HS-5 (cell line): ENCODE results near the gene GPR42.
"Not testable (repeated sequence)": the region's sequence is repeated elsewhere in the genome, so short reads cannot be mapped to it uniquely, and the experiment has no call there.

Source experiments
- DNase-seq: peaks from one replicate; pipeline ENCODE4 v3.0.0-alpha.2; 2012; ENCODE audit warnings: low read depth

GPR42 gene

GRCh38 chr19:35347171-35347929 is 23.5 kb upstream of the GPR42 start, which contains the start of gene FFAR1:
Gene FFAR1, plus strand, starts transcription at chr19:35347902. Its CDS starts 3,650 bp downstream, at chr19:35351552.
- DNase-seq, result no peak

GRCh38 chr19:35347930-35348298 is 23.0 kb upstream of the GPR42 start:
- no peak for DNase-seq

- DNase-seq, result no peak
Measured at GRCh38 chr19:35348911-35349611, 21.8 kb upstream of the GPR42 start.

- no peak for DNase-seq
Measured at GRCh38 chr19:35349614-35350521, 21.0 kb upstream of the GPR42 start.

- no peak for DNase-seq
Measured at GRCh38 chr19:35350591-35350990, 20.3 kb upstream of the GPR42 start.

- DNase-seq, result no peak
Measured at GRCh38 chr19:35351411-35352176, 19.3 kb upstream of the GPR42 start.

- DNase-seq, result no peak
Measured at GRCh38 chr19:35352177-35352447, 18.8 kb upstream of the GPR42 start.

- peak; percentile 42 for DNase-seq
Measured at GRCh38 chr19:35352448-35353304, 18.2 kb upstream of the GPR42 start.

GRCh38 chr19:35353635-35354034 is 17.2 kb upstream of the GPR42 start:
- no peak for DNase-seq

- no peak for DNase-seq
Measured at GRCh38 chr19:35354898-35355297, 16.0 kb upstream of the GPR42 start.

- no peak for DNase-seq
Measured at GRCh38 chr19:35355791-35356460, 14.9 kb upstream of the GPR42 start.

GRCh38 chr19:35357867-35358573 is 12.8 kb upstream of the GPR42 start, which contains the start of gene FFAR3:
Gene FFAR3, plus strand, starts transcription at chr19:35358460. Its CDS starts 431 bp downstream, at chr19:35358891.
- no peak for DNase-seq

- DNase-seq, result not testable (repeated sequence)
Measured at GRCh38 chr19:35358834-35359233, 12.0 kb upstream of the GPR42 start.

- not testable (repeated sequence) for DNase-seq
Measured at GRCh38 chr19:35359395-35359794, 11.5 kb upstream of the GPR42 start.

GRCh38 chr19:35360081-35360480 is 10.8 kb upstream of the GPR42 start:
- not testable (repeated sequence) for DNase-seq

- no peak for DNase-seq
Measured at GRCh38 chr19:35360880-35361420, 9.9 kb upstream of the GPR42 start.

- DNase-seq, result no peak
Measured at GRCh38 chr19:35362261-35363000, 8.4 kb upstream of the GPR42 start.

GRCh38 chr19:35363001-35363590 is 7.8 kb upstream of the GPR42 start:
- no peak for DNase-seq
